ENCODE results near the gene MYDGF.
A peak's percentile ranks its signal among the peaks of the same experiment; 100 is the strongest.

The MYDGF gene

DNA sequence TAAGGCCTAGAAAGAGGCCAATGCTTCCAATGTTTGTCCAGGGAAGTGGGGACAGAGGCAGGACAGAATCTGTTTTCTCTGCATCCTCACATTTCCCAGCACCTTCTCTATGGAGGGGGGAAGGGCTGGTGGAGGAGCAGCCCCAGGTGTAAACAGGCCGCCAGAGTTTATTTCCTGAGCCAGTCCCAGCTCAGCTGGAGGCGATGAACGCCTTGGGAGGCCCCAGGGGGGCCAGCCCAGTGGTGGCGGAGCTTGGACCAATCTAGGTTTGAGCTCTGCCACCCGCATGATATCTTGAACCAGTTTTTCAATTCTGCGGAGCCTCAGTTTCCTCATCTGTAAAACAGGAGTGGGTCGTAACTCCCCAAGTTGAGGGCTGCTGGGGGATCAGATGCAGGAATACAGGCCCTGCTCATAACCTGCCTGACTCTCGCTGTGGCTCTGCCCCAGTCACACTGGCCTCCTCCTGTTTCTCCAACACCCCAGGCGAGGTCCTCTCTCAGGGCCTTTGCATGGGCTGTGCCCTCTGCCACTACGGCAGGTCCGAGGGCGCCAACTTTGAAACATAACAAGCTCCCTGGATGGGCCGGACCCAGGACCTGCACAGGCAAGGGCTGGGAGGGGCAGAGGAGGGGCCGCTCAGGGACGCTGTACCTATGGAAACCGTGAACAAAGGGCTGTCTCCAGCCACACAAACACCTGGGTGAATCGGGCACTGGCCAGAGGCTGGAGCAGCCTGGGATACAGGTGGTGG, 29.7 kb downstream of the MYDGF start:
- no peak for DNase-seq

DNA sequence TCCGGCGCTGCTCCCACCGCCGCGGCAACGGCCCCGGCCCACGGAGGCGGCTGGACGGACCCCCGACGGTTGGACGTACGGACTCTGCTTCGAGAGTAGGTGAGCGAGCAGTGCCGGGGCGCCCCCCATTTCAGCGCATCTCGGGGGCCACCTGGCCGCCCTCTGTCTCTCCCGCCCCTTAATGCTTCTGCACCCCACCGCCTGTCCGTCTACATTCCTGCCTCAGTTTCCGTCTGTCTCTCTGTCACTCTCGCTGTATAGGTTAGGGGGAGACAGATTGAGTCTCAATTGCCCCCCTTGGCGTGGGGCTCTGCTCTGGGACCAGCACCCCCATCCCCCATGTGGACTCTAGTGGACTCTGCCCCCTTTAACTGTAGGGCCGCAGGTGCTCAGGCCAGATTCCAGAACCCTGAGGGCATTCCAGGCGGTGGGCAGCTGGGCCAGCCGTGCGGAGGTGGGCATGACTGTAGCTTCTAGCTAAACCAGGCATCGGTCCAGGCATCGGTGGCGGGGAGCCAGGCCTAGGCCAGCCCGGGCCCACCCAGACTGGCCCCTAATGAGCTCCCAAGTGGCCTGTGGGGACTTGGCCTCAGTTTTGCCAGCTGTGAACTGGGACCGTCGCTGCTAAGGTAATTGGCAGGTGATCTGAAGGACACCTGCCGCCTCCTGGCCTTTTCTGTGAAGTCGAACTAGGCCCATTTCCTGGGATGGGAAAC, 30.5 kb downstream of the MYDGF start:
- DNase-seq: peak in 1 of 2 experiments; percentile 45

DNA sequence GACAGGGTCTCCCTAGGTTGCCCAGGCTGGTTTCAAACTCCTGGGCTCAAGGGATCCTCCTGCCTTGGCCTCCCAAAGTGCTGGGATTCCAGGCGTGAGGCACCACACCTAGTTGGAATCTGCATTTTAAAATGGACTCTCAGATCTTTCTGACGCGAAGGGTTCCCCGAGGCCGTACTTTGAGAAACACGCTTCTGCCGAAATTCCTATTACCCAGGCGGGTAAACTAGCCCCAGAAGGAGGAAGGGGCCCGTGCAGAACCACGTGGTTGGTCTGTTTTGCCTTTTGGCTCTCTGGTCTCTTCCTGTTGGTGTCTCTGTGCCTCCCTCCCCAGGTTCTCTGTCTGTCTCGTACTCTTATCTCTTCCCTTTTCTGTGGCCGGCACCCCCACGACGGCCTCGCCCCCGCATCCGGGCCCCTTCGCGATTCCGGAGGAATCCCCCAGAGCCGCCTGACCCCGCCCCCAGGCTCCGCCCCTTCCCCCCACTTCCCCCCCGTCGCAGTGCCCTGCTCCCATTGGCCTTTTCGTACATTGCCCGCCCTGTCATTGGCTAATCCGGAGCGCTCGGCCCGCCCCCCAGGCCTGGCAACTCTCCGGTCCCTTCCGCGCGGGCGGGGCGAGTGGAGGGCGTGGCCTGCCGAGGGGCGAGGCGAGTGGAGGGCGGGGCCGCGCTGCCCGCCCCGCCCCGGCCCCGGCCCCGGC, 31.2 kb downstream of the MYDGF start, which contains the start of gene TNFAIP8L1:
Gene TNFAIP8L1 (plus strand): TSS at position 689 of the 703 bp plus-strand sequence. CDS start 12,354 bp downstream, outside the sequence.
- DNase-seq: peak; percentile 99

DNA sequence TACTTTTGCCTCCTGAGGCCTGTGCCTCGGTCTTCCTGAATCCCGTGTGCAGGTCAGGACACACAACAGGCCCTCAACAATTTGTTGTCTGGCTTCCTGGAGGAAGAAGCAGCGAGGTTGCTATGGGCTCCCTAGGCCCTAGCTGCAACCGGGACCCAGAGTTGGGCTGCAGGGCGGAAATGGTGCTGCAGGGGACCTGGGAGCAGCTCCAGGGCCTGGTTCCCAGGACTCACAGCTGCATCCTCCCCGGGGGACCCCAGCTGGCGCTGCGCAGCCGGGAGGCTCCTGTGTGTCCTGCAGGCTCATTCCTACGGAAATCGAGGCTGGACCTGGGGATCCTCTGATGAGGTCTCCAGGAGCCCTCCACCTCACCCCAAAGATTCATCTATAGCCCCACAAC, 31.8 kb downstream of the MYDGF start:
- DNase-seq: no peak

DNA sequence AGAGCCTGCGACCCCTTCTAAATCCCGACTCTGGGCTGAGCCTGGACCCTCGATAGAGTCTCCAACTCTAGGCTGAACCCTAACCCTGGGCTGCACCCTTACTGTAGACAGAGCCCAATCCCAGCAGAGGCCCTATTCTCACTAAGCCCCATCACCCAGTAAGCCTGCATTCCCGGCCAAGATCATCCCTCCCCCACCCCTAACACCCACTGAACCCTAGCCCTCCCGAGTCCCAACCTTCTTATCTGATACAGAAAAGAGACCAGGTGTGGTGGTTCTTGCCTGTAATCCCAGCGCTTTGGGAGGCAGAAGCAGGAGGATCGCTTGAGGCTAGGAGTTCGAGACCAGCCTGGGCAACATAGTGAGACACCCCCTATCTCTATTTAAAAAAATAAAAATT, 33.4 kb downstream of the MYDGF start:
- no peak for DNase-seq

DNA sequence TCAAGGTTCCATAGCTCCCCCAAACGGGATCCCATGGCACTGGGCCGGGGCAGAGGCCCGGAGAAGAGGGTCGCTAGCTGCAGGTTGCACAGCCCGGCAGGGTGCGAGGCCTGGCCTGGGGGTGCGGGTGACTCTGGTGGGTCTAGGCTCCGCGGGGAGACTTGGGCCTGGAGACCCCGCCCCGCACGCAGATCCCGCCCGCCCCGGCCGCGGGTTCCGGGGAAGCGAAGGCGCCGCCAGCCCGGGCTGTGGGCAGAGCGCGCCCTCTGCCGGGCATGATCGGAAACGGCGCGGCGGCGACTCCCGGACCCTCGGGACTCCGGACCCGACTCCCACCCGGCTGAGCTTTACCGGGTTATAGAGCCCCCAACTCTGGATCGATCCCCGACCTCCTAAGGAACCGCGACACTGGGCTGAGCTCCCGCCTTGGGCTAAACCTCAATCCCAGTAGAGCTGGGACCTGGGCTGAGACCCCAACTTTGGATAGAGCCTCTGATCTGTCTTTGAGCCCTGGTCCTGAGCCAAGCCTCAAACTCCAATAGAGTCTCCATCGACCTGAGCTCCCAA, 33.9 kb downstream of the MYDGF start:
- peak; percentile 84 to 88 for DNase-seq

DNA sequence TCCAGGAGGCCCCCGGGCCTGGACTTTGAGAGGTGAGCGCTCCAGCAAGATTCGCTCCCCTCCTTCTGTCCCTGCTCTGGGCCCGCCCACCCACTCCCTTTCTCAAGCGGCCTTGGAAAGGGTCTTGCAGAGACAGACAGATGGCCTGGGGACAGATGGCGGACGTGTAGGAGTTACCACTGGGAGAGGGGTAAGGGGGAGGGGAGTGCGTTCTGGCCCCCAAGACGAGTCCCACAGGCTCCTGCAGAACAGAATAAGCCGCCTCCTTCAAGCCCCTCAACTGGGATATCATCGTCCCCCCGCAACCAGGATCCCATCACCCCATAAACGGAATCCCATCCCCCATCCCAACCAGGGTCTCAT, 34.4 kb downstream of the MYDGF start:
- DNase-seq: no peak

DNA sequence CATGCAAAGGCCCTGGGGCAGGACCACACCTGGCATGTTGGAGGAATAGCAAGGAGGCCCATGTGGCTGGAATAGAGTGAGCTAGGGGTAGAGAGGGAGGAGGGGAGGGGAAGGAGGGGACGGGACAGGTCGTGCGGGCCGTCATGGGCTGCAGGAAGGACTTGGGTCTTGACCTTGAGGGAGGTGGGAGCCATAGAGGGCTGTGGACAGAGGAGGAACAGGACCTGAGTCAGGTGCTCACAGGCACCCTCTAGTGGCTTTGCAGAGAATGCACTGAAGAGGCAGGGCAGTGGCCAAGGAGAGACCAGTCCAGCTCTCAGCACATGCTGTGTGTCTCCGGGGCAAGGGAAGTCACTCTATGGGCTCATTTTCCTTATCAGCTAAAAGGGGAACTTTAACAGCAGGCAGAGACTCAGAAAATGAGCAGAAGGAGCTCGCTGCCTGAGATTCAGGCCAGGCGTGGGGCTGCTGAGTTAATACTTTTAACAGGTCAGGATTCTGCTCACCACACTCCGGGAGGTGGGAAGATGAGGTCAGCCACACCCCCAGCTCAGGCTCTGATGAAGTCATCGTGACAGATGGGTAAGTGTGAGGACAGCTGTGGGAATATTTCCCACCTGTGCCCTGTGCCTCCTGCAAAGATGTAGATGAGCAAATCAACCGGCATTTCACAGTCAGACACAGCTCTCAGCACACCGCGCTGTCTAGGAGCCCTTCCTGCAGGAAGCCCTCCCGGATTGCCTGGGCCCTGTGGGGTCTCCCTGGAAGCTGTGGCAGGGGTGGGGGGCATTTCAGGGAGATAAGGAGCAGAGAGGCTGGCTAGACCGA, 36.8 kb downstream of the MYDGF start:
- DNase-seq: peak; percentile 66 to 70

DNA sequence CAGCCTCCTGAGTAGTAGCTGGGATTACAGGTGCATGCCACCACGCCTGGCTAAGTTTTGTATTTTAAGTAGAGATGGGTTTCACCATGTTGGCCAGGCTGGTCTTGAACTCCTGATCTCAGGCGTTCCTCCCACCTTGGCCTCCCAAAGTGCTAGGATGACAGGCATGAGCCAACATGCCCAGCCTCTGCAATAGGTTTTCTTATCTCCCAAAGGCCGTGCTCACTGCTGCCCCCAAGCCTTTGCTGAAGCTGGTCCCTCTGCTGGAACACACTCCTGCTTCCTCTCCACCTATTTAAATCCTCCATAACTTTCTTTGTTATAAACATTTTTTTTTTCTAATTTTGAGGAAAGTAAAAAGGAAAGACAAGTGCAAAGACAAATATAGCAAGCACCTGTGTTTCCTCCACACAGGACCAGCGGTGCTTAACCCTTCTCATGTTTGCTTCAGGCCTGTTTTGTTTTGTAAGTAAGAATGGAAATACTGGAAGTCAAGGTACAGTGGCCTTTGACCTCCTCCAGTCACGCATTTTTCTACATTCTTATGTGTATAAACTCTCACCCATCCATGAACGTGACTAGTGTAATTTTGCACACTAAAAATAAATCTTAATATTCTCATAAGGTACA, 45.3 kb downstream of the MYDGF start:
- no peak for DNase-seq

DNA sequence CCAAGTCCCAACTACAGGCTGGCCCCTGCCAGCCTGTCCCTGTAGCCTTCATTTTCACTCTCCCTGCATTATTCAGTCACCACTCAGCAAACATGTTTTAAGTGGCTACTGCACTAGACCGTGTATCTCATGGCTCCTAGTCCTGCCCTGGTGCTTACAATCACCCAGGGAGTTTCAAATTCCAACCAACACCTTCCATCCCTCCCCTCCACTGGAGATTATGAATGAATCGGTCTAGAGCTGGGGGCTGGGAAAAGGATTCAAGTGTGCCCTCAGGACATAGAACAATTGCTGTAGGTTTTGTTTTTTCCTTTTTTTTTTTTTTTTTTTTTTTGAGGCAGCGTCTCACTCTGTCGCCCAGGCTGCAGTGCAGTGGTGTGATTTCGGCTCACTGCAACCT, 45.8 kb downstream of the MYDGF start:
- no peak for DNase-seq

DNA sequence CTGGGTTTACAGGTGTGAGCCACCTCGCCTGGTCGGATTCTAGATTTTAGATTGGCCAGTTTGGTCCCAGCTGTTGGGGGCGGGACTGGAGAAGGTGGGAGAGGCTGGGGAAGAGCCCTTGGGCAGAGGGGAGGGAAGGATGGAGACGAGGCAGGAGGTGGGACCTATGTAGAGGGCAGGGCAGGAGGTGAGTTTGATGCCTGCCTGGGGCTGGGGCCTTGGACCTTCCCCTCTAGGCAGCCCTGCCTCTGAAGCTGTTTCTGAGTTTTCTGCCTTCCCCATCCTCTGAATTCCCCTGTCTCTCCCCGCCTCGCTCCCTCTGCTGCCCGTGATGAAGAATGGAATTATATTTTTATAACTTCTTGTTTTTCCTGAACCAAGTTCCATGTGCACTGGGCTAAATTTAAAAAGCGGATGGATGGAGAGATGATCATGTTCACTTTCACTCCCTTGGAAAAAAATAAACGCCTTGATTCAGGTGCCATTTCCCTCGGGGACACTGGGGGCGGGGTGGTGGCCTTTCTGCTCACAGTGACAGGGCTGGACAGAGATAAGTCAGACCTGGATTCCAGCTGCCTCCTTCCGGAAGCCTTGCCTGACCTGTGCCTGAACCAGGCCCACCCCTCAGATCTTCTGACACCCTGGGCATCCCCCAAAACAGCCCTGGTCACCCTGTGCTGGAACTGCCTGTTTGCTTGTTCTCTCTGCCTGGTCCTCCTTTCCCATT, 47.3 kb downstream of the MYDGF start:
- no peak for DNase-seq

DNA sequence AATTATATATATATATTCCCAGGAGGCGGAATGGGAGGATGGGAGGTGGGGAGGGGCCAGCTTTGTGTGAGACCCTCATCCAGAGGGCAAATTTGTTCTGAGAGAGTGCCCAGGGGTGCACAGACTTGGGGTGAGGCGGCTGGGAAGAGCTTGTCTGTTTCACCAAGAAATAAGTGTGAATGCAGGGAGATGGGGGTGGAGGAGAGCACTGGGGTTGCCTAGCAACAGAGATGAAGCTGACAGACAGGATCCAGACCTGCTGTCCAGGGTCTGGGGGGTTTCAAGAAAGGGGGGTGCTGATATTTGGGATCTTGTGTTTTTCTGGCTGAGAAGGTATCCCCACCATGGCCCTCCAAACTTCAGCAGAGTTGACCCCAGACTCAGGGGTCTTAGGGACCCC, 49.5 kb downstream of the MYDGF start:
- DNase-seq: no peak

DNA sequence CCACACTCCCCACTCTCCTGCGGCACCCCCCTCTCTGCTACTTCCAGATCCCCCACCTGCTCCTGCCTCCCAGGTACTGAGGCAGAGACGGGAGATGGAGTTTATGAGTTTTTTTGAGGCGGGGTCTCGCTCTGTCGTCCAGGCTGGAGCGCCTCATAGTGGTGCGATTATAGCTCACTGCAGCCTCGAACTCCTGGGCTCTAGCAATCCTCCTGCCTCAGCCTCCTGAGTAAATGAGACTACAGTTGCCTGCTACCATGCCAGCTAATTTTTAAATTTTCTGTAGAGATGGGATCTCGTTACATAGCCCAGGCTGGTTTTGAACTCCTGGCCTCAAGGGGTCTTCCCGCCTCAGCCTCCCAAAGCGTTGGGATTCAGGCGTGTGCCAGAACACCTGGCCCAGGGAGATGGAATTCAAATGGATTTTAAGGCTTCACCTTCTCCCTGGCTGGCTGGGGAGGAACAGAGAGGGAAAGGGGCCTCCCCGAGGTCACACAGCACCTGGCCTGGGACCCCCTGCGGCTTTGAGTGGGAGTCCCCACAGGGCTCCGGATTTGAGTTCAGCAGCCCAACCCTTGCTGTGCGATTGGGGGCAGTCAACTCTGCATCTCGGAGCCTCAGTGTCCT, 50.4 kb downstream of the MYDGF start:
- no peak for DNase-seq

DNA sequence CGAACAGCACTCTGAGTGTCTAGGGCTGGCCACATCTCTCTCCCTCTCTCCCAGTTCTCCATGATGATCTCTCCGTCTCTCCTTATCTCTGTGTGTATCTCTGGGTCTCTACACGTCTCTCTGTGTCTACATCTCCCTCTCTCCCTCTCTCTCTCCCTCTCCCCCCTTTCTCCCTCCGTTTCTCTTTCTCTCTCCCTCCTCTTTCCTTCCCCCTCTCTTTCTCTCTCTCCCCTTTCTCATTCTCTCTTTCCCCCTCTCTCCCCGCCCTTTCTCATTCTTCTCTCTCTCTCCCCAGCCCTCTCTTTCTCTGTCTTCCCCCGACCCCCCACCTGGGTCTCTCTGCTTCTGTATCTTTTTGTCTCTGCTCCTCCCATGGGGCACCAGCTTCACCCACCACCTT, 52.1 kb downstream of the MYDGF start:
- no peak for DNase-seq

DNA sequence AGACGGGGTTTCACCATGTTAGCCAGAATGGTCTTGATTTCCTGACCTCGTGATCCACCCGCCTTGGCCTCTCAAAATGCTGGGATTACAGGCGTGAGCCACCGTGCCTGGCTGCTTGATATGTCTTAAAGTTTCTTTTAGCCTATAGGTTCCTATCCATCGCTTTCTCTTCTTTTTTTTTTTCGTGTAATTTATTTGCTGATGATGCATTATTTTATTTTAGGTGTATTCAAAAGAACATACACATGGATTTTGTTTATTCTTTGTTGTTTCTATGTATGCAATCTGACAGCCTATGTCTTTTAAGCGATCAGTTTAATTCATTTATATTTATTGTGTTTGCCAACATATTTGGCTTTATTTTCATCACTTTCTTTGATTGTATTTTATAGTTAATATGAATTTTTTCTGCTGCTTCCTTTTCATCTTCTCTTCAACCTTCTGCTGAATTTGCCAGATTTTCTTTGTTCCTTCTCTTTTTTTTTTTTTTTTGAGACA, 56.8 kb downstream of the MYDGF start:
- no peak for DNase-seq

DNA sequence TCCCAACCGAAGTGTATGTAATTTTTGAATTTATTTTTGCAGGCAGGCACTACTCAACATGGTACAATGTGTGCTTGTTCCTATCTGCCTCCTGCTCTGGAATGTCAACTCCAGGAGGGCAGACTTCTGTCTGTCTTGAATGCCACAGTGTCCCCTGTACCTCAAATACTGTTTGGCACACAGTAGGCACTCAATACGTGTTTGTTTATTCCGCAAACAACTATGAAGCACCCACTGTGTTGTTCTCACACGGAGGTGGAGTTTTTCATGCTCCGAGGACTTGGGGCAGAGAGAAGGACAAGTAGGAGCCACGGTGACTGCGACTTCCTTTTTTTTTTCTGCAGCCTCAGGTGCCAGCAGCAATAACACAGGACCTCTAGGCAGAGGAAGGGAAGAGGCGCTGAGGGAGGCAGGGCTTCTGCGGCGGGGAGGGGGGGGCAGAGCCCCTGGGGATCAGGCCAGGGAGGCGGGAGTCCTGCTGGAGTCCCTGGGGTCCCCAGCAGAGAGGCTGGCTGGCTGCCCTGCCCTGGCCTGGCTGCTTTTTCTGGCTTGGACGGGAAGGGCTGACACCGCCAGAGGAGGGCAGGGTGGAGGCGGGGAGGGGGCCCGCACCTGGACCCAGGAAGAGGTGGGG, 60.1 kb downstream of the MYDGF start:
- DNase-seq: no peak

All from activated T-cell treated with anti-CD3 and anti-CD28 coated beads, Interleukin-2, amount 50 U/mL, for 48 hours (primary cell).